ENCODE measurements around the gene NDUFA7. TPM values are rescaled to one million over a fixed set of nuclear protein-coding genes. Genes with fewer than 3 reads are reported as not detected.
"Not testable (repeated sequence)": the region's sequence is repeated elsewhere in the genome, so short reads cannot be mapped to it uniquely, and the experiment has no call there.

Gene NDUFA7
- total RNA-seq, 1 donor from 2014 or later, result not detected

DNA sequence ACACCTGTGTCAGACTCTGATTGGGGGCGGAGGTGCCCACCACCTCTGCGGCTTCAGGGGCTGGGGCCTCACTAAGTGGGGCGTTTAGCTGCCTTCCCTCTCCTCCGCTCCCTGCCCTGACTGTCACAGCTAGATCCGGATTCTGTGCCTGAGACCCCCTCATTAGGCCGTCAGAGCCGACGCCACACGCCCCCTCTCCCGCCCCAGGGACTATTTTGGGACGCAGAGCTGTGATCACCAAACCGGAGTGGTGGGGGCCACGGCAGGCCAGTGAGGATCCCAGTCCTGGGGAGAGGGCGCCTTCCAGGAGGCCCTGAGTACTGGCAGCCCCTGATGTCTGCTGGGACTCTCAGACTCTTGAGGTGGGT, 21.1 kb upstream of the NDUFA7 start:
- no peak for DNase-seq (ENCODE audit: low spot score)

DNA sequence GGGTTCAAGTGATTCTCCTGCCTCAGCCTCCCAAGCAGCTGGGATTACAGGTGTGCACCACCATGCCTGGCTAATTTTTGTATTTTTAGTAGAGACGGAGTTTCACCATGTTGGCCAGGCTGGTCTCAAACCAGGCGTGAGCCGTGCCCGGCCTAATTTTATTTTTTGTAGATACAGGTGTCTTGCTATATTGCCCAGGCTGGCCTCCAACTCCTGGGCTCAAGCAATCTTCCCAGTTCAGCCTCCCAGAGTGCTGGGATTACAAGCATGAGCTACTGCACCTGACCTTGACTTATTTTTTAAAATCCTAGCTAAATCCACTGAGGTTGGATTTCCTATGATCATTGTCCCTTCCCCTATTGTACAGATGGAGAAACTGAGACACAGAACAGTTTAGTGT, 20.3 kb upstream of the NDUFA7 start:
- DNase-seq (ENCODE audit: low spot score), result not testable (repeated sequence)

DNA sequence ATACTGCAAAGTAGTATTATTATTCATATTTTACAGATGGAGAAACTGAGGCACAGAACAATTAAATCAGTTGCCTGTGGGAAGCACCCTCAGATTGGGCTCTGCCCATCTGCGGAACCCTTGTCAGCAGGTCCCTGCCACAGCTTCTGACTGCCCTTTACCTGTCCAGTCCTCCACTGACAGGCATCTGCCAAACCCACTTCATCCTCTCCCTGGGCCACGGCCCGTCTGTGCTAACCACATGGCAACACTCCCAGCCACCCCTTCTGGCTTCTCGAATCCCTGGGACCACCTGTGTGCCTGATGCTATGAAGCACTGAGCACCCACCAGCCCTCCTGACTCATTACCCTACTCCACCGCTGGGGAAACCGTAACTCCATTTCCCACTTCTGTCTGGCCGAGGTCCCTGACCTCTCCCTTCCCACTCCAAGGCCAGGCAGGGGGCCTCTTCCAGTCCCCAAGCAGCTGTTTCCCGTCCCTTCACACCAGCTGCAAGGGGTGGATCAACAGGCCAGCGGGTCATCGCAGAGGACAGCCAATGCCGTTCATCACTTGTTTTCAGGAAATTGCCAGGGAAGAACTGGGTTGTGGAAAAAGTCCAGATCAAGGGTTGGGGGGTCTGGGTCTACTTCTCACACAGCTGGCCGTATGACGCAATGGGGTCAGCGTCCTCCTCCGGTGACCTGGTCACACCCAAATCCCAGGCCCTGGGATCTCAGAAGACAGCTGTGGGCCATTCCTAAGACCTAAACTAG, 19.3 kb upstream of the NDUFA7 start:
- peak; percentile 30 for DNase-seq (ENCODE audit: low spot score)

DNA sequence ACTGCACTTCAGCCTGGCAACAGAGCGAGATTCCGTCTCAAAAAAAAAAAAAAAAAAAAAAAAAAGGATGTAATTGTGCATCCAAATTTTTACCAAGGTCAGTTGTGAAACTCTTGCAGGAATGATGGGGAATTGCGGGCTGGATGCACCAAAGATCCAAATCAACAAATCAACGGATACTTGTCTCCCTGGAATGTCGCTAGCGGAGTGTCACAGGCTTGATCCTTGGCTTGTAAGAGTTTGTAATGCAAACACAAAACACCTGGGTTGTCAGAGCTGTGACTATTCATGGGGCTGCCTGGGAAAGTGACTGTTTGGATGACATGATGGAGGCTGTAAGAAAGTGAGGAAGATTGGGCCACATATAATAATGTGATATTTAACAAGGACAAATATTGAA, 17.7 kb upstream of the NDUFA7 start:
- no peak for DNase-seq (ENCODE audit: low spot score)

DNA sequence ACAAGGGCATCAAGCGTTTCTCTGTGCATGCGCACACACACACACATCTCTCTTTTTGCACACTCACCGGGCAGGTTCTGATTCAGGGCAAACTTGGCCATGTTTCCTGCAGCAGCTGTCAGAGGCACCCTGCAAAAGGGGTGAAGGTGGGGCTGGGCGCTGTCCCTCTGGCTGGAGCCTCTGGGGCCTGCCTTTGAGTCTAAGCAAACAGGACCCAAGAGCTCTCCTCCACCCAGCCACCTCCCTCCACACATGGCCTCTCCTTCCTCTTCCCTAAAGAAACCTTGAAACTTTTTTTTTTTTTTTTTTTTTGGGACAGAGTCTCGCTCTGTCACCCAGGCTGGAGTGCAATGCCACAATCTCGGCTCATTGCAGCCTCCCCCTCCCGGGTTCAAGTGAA, 16.6 kb upstream of the NDUFA7 start:
- no peak for DNase-seq (ENCODE audit: low spot score)

DNA sequence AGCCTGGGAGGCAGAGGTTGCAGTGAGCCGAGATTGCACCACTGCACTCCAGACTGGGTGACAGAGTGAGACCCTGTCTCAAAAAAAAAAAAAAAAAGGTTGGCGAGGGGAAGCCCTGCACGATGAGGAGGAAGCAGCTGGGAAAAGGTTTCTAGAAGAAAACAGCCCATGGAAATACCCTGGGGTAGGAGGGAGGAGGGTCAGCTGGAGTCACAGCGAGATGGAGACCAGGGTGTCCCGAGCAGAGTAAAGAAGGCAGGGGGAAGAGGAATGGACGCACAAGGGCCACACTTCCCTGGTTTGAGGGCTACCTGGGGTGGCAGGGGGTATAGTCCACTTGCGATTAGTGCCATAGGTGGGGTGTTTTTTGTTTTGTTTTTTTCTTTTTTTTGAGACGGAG, 15.5 kb upstream of the NDUFA7 start:
- DNase-seq (ENCODE audit: low spot score), result no peak

DNA sequence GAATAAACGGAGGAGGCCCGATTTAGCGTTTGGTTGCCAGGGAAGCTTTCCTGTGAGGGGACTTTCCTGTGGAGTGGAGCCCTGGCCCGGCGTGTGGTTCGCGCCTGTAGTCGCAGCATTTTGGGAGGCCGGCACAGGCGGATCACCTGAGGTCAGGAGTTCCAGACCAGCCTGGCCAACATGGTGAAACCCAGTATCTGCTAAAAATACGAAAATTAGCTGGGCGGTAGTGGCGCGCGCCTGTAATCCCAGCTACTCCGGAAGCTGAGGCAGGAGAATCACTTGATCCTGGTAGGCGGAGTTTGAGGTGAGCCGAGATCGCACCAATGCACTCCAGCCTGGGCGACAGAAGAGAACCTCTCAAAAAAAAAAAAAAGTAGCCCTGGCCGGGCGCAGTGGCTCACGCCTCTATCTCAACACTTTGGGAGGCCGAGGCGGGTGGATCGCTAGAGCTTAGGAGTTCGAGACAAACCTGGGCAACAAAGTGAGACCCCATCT, 14.9 kb upstream of the NDUFA7 start:
- DNase-seq (ENCODE audit: low spot score), result no peak

DNA sequence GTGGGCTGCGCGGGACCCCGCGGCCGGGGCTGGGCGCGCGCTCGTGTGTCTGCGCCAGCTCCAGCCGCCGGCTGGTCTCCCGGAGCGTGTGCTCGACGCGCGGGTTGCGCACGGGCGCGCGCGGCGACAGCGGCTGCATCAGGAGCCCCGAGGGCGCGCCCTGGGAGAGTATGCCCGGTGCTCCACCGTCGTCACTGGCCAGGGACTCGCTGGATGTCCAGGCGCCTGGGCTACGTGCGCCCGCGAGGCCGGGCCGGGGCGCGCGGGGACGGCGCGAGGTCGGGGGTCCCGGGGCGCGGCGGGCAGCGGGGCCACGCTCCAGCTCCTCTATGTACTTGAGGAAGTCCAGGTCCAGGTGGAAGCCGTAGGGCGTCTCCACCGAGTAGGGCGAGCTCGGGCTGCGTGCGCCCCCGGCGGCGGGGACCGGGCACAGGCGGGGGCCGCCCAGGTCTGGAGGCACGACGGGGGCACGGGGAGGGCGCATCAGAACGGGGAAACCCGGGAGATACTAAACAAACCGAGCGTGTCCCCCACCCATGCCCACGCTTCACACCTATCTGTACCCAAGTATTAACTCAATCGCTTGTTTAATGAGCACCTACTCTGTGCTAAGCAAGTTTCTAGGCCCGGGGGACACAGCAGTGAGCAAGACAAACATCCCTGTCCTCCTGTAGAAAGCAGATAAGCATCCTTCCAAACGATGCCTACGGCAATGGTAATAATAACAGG, 14.3 kb upstream of the NDUFA7 start:
- DNase-seq (ENCODE audit: low spot score), result no peak

DNA sequence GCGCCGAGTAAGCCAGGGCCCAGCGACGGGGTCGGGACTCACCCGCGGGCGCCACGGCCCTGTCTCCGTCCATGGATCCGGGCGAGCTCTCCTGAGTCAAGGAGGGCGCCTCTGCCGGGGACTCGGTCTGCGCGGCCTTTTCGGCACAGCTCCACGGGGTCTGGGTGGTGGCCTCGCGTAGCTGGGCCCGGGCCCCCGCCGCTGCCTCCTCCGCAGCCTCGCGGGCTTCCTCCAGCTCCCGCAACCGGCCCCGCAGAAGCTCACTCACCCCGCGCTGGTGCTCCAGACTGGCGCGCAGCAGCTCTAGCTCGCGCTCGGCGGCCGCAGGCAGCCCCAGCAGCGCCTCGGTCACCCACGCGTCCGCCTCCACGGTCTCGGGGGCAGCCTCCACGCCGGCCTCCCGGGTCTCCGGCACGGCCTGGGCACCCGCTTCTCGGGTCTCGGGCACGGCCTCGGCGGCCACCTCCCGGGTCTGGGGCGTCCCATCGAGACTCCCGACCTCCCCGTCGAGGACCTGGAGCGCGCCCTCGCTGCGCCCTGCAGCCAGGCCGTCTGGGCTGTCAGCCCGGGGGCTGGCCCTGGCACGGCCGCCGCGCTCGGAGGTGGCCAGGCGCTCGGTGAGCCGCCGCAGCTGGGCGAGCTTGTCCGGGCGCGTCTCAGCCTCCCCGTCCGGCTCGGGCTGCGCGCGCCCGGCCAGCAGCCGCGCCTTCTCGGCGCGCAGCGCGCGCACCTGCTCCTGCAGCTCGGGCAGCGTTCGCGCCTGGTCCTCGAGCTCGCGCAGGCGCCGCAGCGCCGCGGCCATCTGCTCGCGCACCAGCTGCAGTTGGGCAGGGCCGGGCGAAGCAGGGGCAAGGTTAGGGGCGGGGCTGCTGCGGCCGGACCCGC, 13.5 kb upstream of the NDUFA7 start:
- DNase-seq (ENCODE audit: low spot score), result peak; percentile 61

DNA sequence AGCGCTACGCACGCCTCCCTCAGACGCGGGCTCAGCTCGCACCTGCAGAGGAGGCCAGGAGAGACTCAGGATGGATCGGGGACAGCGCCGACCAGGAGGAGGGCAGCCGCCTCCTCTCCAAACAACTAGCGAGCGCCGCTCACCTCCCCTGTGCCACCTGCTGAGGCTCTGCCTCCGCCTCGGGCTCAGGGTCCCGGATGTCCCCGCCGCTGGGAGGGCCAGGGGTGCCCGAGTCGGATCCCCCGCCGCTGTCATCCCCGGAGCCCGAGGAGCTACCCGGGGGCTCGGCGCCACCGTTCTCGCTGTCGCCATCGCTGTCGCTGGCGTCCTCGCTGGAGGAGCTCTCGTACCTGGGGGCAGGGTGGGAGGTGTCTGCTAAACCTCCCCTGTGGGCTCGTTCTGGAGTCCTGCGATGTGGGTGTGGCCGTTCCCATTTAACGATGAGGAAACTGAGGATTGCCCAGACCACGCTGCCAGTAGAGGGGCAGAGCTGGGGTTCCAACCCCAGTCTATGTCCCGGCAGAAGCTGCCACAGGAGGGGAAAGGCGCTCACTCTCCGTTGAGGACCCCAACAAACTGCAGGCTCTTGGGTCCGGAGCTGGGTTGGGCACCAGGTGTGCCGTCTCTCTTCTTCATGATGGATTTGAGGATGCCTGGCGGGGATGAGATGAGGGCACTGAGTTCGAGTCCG, 12.7 kb upstream of the NDUFA7 start:
- DNase-seq (ENCODE audit: low spot score), result no peak

DNA sequence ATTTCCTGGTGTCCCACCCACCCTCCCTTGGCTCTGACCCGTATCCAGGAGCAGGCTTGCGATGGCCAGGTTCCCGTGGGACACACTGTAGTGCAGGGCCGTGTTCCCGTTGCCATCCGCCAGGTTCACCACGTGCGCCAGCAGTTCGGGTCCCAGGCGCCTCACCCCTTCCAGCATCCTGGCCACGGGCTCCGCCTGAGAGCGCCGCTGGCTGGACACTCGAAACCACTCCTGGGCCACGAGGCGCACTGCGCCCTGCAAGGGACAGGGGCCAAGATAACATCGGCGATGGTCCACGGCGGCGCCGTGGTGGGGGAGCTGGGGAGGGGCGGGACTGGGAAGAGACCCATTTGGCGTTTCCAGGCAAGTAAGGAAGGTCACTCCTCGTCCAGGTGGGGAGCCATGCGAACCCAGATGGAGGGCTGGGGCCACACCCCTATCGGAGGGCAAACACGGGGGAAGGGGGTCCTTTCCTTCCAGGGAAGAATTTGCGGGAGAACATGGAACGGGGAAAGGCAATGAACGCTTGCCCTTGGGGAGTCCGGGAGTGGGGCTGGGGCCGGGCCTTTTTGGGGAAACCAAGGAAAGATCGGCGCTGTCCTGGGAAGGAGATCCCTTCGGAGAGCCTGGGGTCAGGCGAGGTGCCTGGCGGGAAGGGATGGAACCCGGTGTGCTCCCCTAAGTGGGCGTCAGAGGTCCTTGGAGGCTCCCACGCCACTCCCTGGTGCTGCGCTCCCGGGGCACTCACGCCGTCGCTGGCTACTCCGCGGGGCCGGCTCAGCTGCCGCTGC, 12.0 kb upstream of the NDUFA7 start:
- DNase-seq (ENCODE audit: low spot score), result no peak

DNA sequence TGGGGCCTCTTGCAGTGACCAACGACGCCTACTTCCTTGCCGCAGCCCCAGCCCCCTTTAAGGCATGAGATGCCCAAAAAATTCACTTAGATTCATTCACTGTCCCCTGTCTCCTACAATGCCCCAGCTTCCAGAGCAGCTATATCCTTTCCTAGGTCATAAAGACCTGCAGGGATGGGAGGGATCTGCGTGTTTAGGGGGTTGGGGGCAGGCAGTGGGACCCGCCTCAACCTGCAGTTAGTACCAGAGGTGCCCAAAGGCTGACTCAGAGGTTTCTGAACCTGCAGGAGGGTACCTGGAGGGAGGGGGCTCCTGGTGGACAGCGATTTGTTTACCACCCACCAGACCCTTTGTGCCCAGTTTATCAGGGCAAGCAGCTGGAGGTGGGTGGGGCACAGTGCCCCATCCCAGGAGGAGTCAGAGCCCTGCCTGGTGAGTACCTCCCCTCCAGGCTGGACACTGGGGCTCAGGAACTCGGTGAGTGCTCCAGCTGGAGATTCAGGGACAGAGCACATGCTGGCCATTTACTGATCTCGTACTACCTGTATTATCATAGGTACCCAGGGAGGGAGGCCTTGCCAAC, 10.2 kb upstream of the NDUFA7 start:
- DNase-seq (ENCODE audit: low spot score), result no peak

DNA sequence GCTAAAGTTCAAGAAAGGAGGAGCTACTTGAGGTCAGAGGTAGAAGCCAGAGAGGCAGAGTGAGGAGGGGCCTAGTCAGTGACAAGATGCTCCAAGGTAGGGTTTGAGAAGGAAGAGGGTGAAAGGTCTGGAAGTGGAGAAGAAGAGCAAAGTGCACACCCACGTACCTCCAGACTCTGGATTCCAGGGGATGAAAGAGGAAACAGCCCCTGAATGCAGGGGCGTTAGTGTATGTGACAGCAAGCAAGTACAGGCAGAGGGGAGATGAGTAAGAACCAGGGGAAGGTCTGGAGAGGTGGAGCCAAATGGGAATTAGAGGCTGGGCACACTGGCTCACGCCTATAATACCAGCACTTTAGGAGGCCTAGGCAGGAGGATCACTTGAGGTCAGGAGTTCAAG, 8.8 kb upstream of the NDUFA7 start:
- DNase-seq (ENCODE audit: low spot score), result no peak

DNA sequence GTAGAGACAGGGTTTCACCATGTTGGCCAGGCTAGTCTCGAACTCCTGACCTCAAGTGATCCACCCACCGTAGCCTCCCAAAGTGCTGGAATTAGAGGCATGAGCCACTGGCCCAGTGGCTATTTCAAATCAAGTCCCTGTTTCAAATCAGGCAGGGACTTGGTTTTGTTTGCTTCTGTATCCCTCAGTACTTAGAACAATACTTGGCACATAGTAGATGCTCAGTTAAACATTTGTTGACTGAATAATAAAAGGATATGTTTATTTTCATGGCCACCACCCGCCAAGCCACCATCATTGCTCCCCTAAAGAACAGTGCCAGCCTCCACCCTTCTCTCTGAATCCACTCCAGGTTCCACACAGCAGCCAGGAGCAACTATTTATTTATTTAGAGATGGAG, 4.3 kb upstream of the NDUFA7 start:
- no peak for DNase-seq (ENCODE audit: low spot score)

DNA sequence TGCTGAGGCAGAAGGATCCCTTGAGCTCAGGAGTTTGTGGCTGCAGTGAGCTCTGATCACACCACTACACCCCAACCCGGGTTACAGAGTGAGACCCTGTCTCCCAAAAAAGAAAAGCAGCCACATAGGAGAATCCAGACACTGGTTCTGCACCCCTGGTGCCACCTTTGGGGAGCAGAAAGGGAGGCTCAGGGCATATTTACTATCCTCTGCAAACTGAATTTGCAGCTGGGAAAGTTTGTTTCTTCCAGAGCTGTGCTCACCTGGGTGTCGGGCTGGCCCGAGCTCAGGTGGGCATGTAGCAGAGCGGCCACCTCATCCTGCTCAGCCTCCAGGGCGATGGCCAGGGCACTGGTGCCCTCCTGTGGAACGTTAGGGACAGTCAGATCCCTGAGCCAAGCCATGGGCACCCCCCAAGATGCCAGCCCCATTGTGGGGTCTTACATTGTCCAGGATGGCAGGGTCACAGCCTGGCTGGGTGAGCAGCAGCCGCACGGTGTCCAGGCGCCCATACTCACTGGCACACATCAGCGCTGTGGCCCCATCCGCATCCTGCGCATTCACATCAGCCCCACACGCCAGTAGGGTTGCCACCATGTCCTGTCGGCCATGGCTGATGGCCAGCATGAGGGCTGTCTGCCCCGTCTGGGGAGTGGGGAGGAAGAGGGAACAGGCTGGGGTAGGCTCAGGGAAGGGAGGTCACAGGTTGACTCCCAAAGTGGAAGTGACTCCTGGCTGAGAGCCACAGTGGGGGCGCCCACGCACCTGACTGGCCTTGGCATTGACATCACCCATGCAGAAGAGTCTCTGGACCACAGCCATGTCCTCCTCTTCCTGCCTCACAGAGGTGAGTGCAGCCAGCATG, 3.2 kb upstream of the NDUFA7 start:
- no peak for DNase-seq (ENCODE audit: low spot score)

DNA sequence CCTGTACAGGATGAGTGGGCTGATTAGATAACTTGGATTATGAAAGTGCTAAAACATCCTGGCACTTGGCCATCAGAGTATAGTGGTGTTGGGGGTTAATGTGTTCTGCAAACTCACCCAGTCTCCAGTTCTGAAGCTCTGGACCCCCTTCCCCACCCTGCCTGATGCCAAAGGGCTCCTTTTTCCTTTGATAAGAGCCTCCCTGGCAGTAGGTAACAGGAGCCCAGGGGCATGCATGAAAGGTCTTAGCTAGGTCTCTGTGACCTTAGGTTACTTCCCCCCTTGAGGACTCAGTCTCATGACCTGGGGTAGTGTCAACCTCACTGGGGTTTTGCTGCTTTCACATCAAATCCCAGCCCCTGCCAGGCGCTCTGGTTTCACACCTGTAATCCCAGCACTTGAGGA, 2.6 kb upstream of the NDUFA7 start:
- DNase-seq (ENCODE audit: low spot score), result no peak

DNA sequence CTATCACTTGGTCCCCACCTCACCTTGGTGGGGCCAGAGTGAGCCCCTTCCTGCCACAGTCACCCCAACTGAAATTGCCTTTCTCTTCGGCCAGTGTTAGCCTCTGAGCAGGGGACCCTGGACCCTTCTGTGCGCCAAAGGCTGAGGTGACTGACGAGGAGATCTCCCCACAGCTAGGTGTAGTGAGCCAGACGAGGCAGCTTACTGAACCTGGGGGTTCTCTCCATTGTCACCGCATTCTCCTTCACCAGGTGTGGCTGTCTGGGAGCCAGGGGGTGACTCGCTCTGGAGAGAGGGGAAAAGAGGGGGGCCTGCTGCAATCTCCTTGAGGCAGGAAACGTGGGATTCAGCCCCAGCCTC, 1.4 kb upstream of the NDUFA7 start:
- no peak for DNase-seq (ENCODE audit: low spot score)

DNA sequence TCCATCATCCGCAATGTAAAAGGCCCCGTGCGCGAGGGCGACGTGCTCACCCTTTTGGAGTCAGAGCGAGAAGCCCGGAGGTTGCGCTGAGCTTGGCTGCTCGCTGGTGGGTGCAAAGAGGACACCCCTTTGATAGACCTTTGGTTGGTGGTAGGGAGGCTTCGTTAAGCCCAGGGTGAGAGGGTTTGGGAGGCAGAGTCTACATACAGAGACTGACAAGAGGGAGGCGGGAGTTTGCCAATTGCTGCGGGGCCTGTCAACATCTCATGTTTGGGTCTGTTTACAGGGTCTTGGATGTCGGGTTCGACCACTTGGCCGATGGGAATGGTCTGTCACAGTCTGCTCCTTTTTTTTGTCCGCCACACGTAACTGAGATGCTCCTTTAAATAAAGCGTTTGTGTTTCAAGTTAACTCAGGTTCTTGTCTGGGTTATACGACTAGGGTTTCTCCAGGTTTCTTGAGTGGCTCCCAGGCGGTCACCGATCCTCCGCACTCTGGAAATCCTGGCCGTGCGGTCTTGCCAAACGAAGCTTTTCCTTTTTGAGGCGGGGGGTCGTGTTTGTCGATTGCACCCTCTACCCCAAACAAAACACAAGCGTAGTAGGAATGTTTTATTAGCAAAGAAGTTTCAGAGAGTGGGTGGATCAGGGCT, 937 bp upstream of the NDUFA7 start:
- no peak for DNase-seq (ENCODE audit: low spot score)

DNA sequence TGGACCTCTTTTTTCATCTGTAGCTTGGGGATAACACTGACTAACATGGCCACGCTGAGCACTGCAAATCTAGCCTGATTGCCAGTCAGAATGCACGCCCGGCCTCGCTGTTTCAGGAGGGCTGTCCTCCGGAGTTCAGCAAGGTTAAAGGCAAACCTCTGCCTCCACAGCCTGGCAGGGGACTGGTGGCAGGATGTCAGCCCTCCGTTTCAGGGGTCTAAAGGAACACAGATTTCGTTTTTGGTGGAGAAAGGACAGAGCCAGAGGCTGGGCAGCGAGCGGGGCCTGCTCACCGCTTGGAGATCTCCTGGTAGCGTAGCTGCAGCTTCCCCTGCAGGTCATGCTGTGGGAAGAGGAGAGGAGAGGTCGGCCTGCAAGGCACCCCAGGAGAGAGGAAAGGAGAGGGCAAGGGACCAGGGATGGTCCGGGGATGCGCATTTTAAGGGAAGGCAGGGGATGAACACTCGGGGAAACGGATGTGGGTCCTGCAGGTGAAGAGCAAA, 560 bp downstream of the NDUFA7 start:
- no peak for DNase-seq (ENCODE audit: low spot score)
